Hair follicular keratinocyte (primary cell): ENCODE results near the gene MAL. TPM values are rescaled to one million over a fixed set of nuclear protein-coding genes. Genes with fewer than 3 reads are reported as not detected.

Experiments
- total RNA-seq: library from RNA; depleted of rRNA; stranded (reverse); fragments of >200 nt; gene quantifications from 2 replicates; pipeline ENCODE4 v1.2.3, GENCODE V29; 2015

Gene MAL
- 0.23 TPM in 1 of 2 replicates, not detected in the other for total RNA-seq

GRCh38 chr2:95025406-95026319, at the start of gene MAL:
TSS of gene MAL (plus strand) at chr2:95025708. CDS start at chr2:95025793, 85 bp downstream.

Other genes with a start within 250 kb of the MAL start
- not detected in 2 replicates for gene TEKT4, start 154.3 kb upstream of the MAL start, total RNA-seq
- gene MRPS5, start 96.1 kb downstream of the MAL start, total RNA-seq: 52.6 and 58.1 TPM in 2 replicates
- 4.8 and 6.2 TPM in 2 replicates for gene ZNF514, start 134.1 kb downstream of the MAL start, total RNA-seq
- gene ZNF2, start 140.1 kb downstream of the MAL start, total RNA-seq: 3.2 and 3.6 TPM in 2 replicates
- 2.7 and 3.1 TPM in 2 replicates for gene ZNF892, start 181.8 kb downstream of the MAL start, total RNA-seq
- gene PROM2, start 248.7 kb downstream of the MAL start, total RNA-seq: 5.9 and 7.9 TPM in 2 replicates